IMR-90 (cell line): ENCODE data around the gene POLR2L. TPM values are rescaled to one million over a fixed set of nuclear protein-coding genes. Genes with fewer than 3 reads are reported as not detected.

Experiments used
- ATAC-seq: fragments of 200-7000 bp; cut with Tn5 transposase; 2 replicates; pipeline ENCODE4 v1.9.1; 2020; ENCODE audit warnings: low read depth, mild to moderate bottlenecking, moderate library complexity
- BruUV-seq: library from RNA; stranded (reverse); fragments of 400-500 nt; replicated peaks from 2 replicates; lab custom pipeline; 2021; lab: Mats Ljungman, UMichigan
- CTCF ChIA-PET: fragments of 300-600 bp; formaldehyde crosslinking; extraction: SDS; loops from one replicate; lab custom pipeline; 2021; ENCODE audit warnings: antibody characterized with exemption; lab: Yijun Ruan, JAX
- POLR2A ChIA-PET: fragments of 300-600 bp; sonication (Branson Sonifier 250); formaldehyde crosslinking; loops from one replicate; lab custom pipeline; 2022; ENCODE audit warnings: antibody characterized with exemption; ENCODE audit not compliant: unreplicated experiment; lab: Charles Lee
- DNase-seq: peaks from one replicate; pipeline ENCODE4 v3.0.0; 2013
- H2AFZ ChIP-seq: replicated peaks from 2 replicates; pipeline ENCODE3; 2013; ENCODE audit warnings: low read length, mild to moderate bottlenecking; ENCODE audit not compliant: poor library complexity
- H2AK5ac ChIP-seq: 2 replicates; pipeline ENCODE4 v1.6.1; 2013; ENCODE audit warnings: low read depth, low read length, inconsistent platforms
- H2AK9ac ChIP-seq: replicated peaks from 2 replicates; pipeline ENCODE3; 2013; ENCODE audit warnings: mild to moderate bottlenecking, low read depth, low read length, moderate library complexity; ENCODE audit not compliant: poor library complexity
- H2BK120ac ChIP-seq: 2 replicates; pipeline ENCODE4 v1.6.1; 2013; ENCODE audit warnings: low read depth, low read length, inconsistent platforms
- H2BK15ac ChIP-seq: 3 replicates; pipeline ENCODE4 v1.6.1; 2013; ENCODE audit warnings: low read depth, low read length, inconsistent platforms
- H2BK20ac ChIP-seq: 2 replicates; pipeline ENCODE4 v1.6.1; 2013; ENCODE audit warnings: low read depth, mild to moderate bottlenecking, inconsistent platforms, low read length, moderate library complexity
- H2BK5ac ChIP-seq: 2 replicates; pipeline ENCODE4 v1.6.1; 2013; ENCODE audit warnings: mild to moderate bottlenecking, low read depth, low read length, inconsistent platforms; ENCODE audit not compliant: poor library complexity, severe bottlenecking
- H3K14ac ChIP-seq: replicated peaks from 2 replicates; pipeline ENCODE4 v1.6.1; 2013; ENCODE audit warnings: low read depth, low read length, inconsistent platforms
- H3K18ac ChIP-seq: 2 replicates; pipeline ENCODE4 v1.6.1; 2013; ENCODE audit warnings: low read depth, low read length, control low read depth
- H3K23ac ChIP-seq: 2 replicates; pipeline ENCODE4 v1.6.1; 2013; ENCODE audit warnings: low read depth, low read length, inconsistent platforms
- H3K27ac ChIP-seq: 2 replicates; pipeline ENCODE4 v1.5.1; 2013; ENCODE audit warnings: mild to moderate bottlenecking, control low read depth, low read length; ENCODE audit not compliant: insufficient read depth
- H3K27me3 ChIP-seq: 2 replicates; pipeline ENCODE4 v1.6.1; 2013; ENCODE audit warnings: low read length; ENCODE audit not compliant: control insufficient read depth, insufficient read depth
- H3K36me3 ChIP-seq: 2 replicates; pipeline ENCODE4 v1.6.1; 2013; ENCODE audit warnings: low read length, mixed read lengths; ENCODE audit not compliant: control insufficient read depth, insufficient read depth
- H3K4ac ChIP-seq: 2 replicates; pipeline ENCODE4 v1.6.1; 2013; ENCODE audit warnings: low read depth, low read length, inconsistent platforms
- H3K4me1 ChIP-seq: 2 replicates; pipeline ENCODE4 v1.6.1; 2013; ENCODE audit warnings: low read length, mixed read lengths; ENCODE audit not compliant: control insufficient read depth, insufficient read depth
- H3K4me2 ChIP-seq: 2 replicates; pipeline ENCODE4 v1.6.1; 2013; ENCODE audit warnings: low read depth, mild to moderate bottlenecking, control low read depth, low read length, moderate library complexity
- H3K4me3 ChIP-seq: 2 replicates; pipeline ENCODE4 v1.5.1; 2013; ENCODE audit warnings: low read depth, mild to moderate bottlenecking, control low read depth, low read length, moderate library complexity; ENCODE audit not compliant: insufficient read depth
- H3K56ac ChIP-seq: 2 replicates; pipeline ENCODE4 v1.6.1; 2013; ENCODE audit warnings: low read length, inconsistent platforms; ENCODE audit not compliant: insufficient read depth; ENCODE audit errors: extremely low read depth
- H3K79me1 ChIP-seq, 2 experiments: 2 replicates each; pipeline ENCODE4 v1.6.1; 2013; ENCODE audit warnings: low read length in 2 of 2, inconsistent platforms in 1 of 2, low read depth in 1 of 2
- H3K9ac ChIP-seq: 2 replicates; pipeline ENCODE4 v1.6.1; 2013; ENCODE audit warnings: low read depth, low read length, control low read depth
- H3K9me1 ChIP-seq: 2 replicates; pipeline ENCODE4 v1.6.1; 2013; ENCODE audit warnings: low read length, inconsistent platforms; ENCODE audit not compliant: insufficient read depth
- H3K9me3 ChIP-seq: 2 replicates; pipeline ENCODE4 v1.6.1; 2013; ENCODE audit warnings: low read length; ENCODE audit not compliant: control insufficient read depth, insufficient read depth
- H4K20me1 ChIP-seq: 2 replicates; pipeline ENCODE4 v1.6.1; 2013; ENCODE audit warnings: low read length, inconsistent platforms; ENCODE audit not compliant: insufficient read depth
- H4K5ac ChIP-seq: 2 replicates; pipeline ENCODE4 v1.6.1; 2013; ENCODE audit warnings: mild to moderate bottlenecking, low read depth, low read length, control low read depth
- H4K8ac ChIP-seq, 2 experiments: 2 replicates each; pipeline ENCODE4 v1.6.1; 2013; ENCODE audit warnings: low read depth in 2 of 2, low read length in 2 of 2, control low read depth in 1 of 2, inconsistent platforms in 1 of 2
- H4K91ac ChIP-seq: 2 replicates; pipeline ENCODE4 v1.6.1; 2013; ENCODE audit warnings: low read depth, low read length, inconsistent platforms; ENCODE audit not compliant: insufficient read depth
- BHLHE40 ChIP-seq: fragments of 150-350 bp; IDR thresholded peaks from 2 replicates; pipeline ENCODE4 v1.6.1; 2016; ENCODE audit warnings: mild to moderate bottlenecking, low read depth, low read length
- CEBPB ChIP-seq: IDR thresholded peaks from 2 replicates; pipeline ENCODE4 v1.6.1; 2012; ENCODE audit warnings: low read depth, low read length, improper control_type of control experiment
- CHD1 ChIP-seq: IDR thresholded peaks from 2 replicates; pipeline ENCODE4 v1.6.1; 2012; ENCODE audit warnings: low read depth, low read length, improper control_type of control experiment
- CTCF ChIP-seq: conservative IDR thresholded peaks from 2 replicates; pipeline ENCODE4 v1.5.1; 2012; ENCODE audit warnings: mild to moderate bottlenecking, low read depth, low read length, improper control_type of control experiment
- ELK1 ChIP-seq: fragments of 150-350 bp; IDR thresholded peaks from 2 replicates; pipeline ENCODE4 v1.6.1; 2016; ENCODE audit warnings: low read depth, mild to moderate bottlenecking, low read length, moderate library complexity, borderline replicate concordance
- FOS ChIP-seq: fragments of 150-350 bp; IDR thresholded peaks from 2 replicates; pipeline ENCODE4 v1.6.1; 2016; ENCODE audit warnings: low read depth, low read length
- MAFK ChIP-seq: IDR thresholded peaks from 2 replicates; pipeline ENCODE4 v1.6.1; 2012; ENCODE audit warnings: low read depth, low read length, improper control_type of control experiment
- MAZ ChIP-seq: IDR thresholded peaks from 2 replicates; pipeline ENCODE4 v1.6.1; 2012; ENCODE audit warnings: low read depth, mild to moderate bottlenecking, low read length, improper control_type of control experiment, moderate library complexity, borderline replicate concordance
- MXI1 ChIP-seq: IDR thresholded peaks from 2 replicates; pipeline ENCODE4 v1.6.1; 2012; ENCODE audit warnings: low read depth, mild to moderate bottlenecking, low read length, moderate library complexity, borderline replicate concordance
- NFE2L2 ChIP-seq: fragments of 150-350 bp; IDR thresholded peaks from 2 replicates; pipeline ENCODE4 v1.6.1; 2016; ENCODE audit warnings: low read depth, mild to moderate bottlenecking, low read length
- POLR2A ChIP-seq: IDR thresholded peaks from 2 replicates; pipeline ENCODE4 v1.6.1; 2012; ENCODE audit warnings: mild to moderate bottlenecking, low read depth, low read length
- RAD21 ChIP-seq: IDR thresholded peaks from 2 replicates; pipeline ENCODE4 v1.6.1; 2012; ENCODE audit warnings: low read length, improper control_type of control experiment
- RCOR1 ChIP-seq: IDR thresholded peaks from 2 replicates; pipeline ENCODE4 v1.6.1; 2012; ENCODE audit warnings: mild to moderate bottlenecking, low read length, improper control_type of control experiment; ENCODE audit not compliant: insufficient replicate concordance
- RFX5 ChIP-seq: IDR thresholded peaks from 2 replicates; pipeline ENCODE4 v1.8.0; 2012; ENCODE audit warnings: low read depth, mild to moderate bottlenecking, low read length, moderate library complexity
- SMC3 ChIP-seq: fragments of 150-350 bp; IDR thresholded peaks from 2 replicates; pipeline ENCODE4 v1.6.1; 2016; ENCODE audit warnings: low read depth, mild to moderate bottlenecking, antibody characterized with exemption, low read length, moderate library complexity
- USF2 ChIP-seq: fragments of 150-350 bp; IDR thresholded peaks from 2 replicates; pipeline ENCODE4 v1.6.1; 2017; ENCODE audit warnings: mild to moderate bottlenecking, antibody characterized with exemption, low read length, low read depth
- WGBS, 2 experiments: methylation state at CpG; one replicate each; pipeline versions ENCODE4 v1.1.5 to v1.1.7; 2013; ENCODE audit warnings: missing lambda C conversion rate in 2 of 2; ENCODE audit not compliant: insufficient read length in 1 of 2; ENCODE audit errors: extremely low coverage in 2 of 2; 5-methylcytosine and 5-hydroxymethylcytosine counted together
- dilution Hi-C: fragments of 300-500 bp; cut with HindIII; formaldehyde crosslinking; loops from one replicate; pipeline ENCODE4 v1.14.3; 2018; ENCODE audit warnings: low sequenced_read_pairs; ENCODE audit not compliant: unreplicated experiment
- in situ Hi-C: fragments of 300-500 bp; cut with MboI; formaldehyde crosslinking; loops from 3 replicates; pipeline ENCODE4 v1.14.3; 2019; ENCODE audit warnings: low sequenced_read_pairs, inconsistent platforms, mixed read lengths
- intact Hi-C: fragments of 100-400 bp; cut with micrococcal nuclease; formaldehyde crosslinking; loops from 2 replicates; pipeline ENCODE4 v1.10.0; 2022
- polyA plus RNA-seq, 3 experiments: library from polyadenylated mRNA; depleted of rRNA; stranded (reverse); fragments of >200 nt; gene quantifications; 2 replicates each; pipeline ENCODE4 v1.2.3, GENCODE V29; 2012; ENCODE audit warnings: low replicate concordance in 1 of 3
- total RNA-seq: library from RNA; depleted of rRNA; stranded (reverse); fragments of >200 nt; gene quantifications from 2 replicates; pipeline ENCODE4 v1.2.3, GENCODE V29; 2012

The POLR2L gene
- total and polyA plus RNA-seq, 2 of the 4 experiments (the other 2 are of a cell fraction): 44.4 to 416 TPM

GRCh38 chr11:873706-874105 is 31.4 kb upstream of the POLR2L start:
- no peaks in the 10 kb centered on the region for H3K79me1 ChIP-seq
- H3K4ac ChIP-seq: no peak overlapping the region
- no peak overlapping the region for H3K23ac ChIP-seq
- H3K27me3 ChIP-seq: no peaks in the 10 kb centered on the region
- BruUV-seq: no TSS peak
- H3K27ac ChIP-seq: no peak overlapping the region
- no peak overlapping the region for H3K56ac ChIP-seq
- H2BK5ac ChIP-seq: no peak overlapping the region
- peaks cover 4% of the 10 kb centered on the region; the same call in 1 of the 2 replicates for H4K20me1 ChIP-seq
- DNase-seq: peak; percentile 11
- peaks cover 3% of the 10 kb centered on the region for H3K9me1 ChIP-seq
- 33% methylated on average over 1 of the region's 12 CpGs; no CpG with 5 or more reads in 1 of the 2 experiments for WGBS, 2 experiments
- ATAC-seq: no peak
- no peak overlapping the region for H2AK5ac ChIP-seq
- H3K4me3 ChIP-seq: no peak overlapping the region
- in situ Hi-C loops (no loop called here), intact Hi-C loops (no loop called here), dilution Hi-C loops (no loop called here)
- no peak overlapping the region for H2AK9ac ChIP-seq
- ChIA-PET CTCF (no interaction called here), POLR2A (no interaction called here)
- no peak overlapping the region for H4K5ac ChIP-seq
- no peaks in the 10 kb centered on the region for H3K9me3 ChIP-seq
- H2BK120ac ChIP-seq: no peak overlapping the region
- H4K91ac ChIP-seq: no peak overlapping the region
- H3K4me1 ChIP-seq: no peaks in the 10 kb centered on the region; the same call in 1 of the 2 replicates
- no peak overlapping the region for H3K14ac ChIP-seq
- no peak for TF ChIP-seq FOS
- TF ChIP-seq NFE2L2: no peak
- no peak for TF ChIP-seq MAZ
- TF ChIP-seq CHD1: no peak
- no peak for TF ChIP-seq RCOR1
- TF ChIP-seq CTCF: no peak
- no peak for TF ChIP-seq SMC3
- no peak for TF ChIP-seq USF2
- TF ChIP-seq RFX5: no peak
- no peak for TF ChIP-seq RAD21
- TF ChIP-seq CEBPB: no peak
- no peak for TF ChIP-seq POLR2A
- TF ChIP-seq ELK1: no peak
- TF ChIP-seq BHLHE40: no peak
- no peak for TF ChIP-seq MXI1
- TF ChIP-seq MAFK: no peak
- H3K18ac ChIP-seq: no peak overlapping the region
- H2BK15ac ChIP-seq: no peak overlapping the region
- H2AFZ ChIP-seq: no peak overlapping the region
- no peak overlapping the region for H2BK20ac ChIP-seq
- no peak overlapping the region for H3K9ac ChIP-seq
- H4K8ac ChIP-seq: no peak overlapping the region
- peaks cover 4% of the 10 kb centered on the region; the same call in 1 of the 2 replicates for H3K36me3 ChIP-seq
- H3K4me2 ChIP-seq: no peak overlapping the region
